Femur (tissue), 1 donor: ENCODE measurements around the gene IQGAP2.
"Not testable (repeated sequence)": the region's sequence is repeated elsewhere in the genome, so short reads cannot be mapped to it uniquely, and the experiment has no call there.

Source experiments
- DNase-seq: peaks from one replicate; pipeline ENCODE4 v3.0.0-alpha.2; 2017

Gene IQGAP2

DNA sequence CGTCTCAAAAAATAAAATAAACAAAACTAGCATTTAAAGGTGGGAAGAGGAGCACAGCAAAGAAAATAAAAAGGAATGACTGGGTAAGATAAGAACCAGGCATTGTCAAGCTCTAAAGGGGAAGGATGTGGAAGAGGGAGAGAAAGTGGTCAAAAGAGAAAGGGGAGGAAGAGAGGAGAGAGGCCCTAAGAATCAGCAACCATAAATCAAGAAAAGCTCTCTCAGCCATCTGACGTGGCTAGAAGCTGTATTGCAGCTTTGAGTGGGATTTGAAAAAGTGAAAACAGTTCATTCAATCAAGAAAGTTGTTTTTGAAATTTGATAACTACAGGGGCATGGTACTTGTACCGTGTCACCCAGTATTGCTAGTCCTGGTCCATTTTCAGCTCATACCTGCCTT is 267.4 kb downstream of the IQGAP2 start:
- DNase-seq, result no peak

- DNase-seq, result no peak
Measured at GRCh38 chr5:76672242-76672641, 269.2 kb downstream of the IQGAP2 start.

DNA sequence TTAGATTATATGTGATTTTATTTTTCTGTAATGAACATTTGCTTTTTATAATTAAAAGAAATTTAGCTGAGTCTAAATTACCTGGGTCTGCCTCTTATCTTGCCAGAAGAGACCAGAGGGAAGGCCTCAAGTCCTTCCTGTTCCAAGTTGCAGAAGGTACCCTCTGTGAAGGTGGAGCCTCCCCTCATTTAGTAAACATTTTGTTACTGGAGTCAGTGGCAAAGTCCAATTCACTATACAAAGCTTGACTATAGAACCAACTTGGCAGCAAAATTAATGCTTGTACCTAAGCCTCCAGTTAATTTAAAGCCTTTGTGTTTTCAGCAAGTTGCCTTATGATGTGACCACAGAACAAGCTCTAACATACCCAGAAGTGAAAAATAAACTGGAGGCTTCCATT is 270.0 kb downstream of the IQGAP2 start:
- no peak for DNase-seq

GRCh38 chr5:76674330-76675066 is 271.4 kb downstream of the IQGAP2 start:
- DNase-seq, result no peak

GRCh38 chr5:76675364-76675763 is 272.3 kb downstream of the IQGAP2 start:
- DNase-seq, result no peak

DNA sequence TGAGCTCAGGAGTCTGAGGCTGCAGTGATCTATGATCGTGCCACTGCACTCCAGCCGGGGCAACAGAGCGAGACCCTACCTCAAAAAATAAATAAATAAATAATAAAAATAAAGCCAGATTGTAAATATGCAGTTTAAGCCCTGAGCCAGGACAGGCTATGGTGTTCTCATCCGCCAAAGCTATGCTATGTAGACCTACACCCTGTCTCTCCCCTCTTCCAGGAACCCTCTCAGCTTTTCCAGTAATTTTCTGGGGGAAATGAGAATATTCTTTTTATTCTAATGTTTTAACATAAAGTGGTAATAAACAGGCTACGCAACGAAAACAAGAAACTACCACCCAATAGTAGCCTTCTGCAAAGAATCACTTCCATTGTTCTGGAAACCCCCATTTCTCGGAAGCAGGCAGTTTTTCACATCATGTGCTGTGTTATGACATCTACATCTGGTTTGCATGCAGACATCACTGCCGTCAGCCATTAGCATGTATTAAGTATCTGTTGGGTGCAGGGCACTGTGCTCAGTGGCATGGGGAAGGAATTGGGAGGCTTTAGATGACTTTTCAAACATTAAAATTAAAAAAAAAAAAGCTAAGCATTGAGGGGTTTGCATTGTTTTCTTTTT is 274.9 kb downstream of the IQGAP2 start:
- no peak for DNase-seq

DNA sequence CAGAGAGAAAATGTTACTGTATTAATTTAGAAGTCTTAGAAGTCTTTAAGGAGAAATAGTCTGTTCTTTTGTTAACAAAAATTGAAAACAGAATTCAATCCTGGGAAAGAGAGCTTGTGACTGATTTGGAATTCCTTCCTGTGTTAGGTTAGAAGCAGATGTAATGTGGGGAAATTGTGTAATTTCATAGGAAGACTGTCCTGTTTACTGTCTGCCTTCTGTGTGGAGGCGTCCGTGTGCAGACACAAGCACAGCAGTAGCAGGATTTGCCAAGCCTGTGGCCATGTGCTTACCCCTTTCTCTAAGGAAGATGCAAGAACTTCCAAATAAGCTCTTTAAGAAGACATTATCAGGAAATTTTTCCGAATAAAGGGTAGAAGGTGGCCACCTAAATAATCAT is 276.1 kb downstream of the IQGAP2 start:
- no peak for DNase-seq

DNA sequence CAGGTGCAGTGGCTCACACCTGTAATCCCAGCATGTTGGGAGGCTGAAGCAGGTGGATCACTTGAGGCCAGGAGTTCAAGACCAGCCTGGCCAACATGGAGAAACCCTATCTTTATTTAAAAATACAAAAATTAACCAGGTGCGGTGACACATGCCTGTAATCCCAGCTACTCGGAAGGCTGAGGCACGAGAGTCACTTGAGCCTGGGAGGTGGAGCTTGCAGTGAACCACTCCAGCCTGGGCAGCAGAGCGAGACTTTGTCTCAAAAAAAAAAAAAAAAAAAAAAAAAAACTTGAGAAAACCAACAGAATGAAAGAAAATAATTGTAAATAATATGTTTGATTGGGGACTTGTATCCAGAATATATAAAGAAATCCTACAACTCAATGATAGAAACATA is 277.7 kb downstream of the IQGAP2 start:
- not testable (repeated sequence) for DNase-seq

GRCh38 chr5:76681287-76681686 is 278.2 kb downstream of the IQGAP2 start:
- DNase-seq, result no peak

DNA sequence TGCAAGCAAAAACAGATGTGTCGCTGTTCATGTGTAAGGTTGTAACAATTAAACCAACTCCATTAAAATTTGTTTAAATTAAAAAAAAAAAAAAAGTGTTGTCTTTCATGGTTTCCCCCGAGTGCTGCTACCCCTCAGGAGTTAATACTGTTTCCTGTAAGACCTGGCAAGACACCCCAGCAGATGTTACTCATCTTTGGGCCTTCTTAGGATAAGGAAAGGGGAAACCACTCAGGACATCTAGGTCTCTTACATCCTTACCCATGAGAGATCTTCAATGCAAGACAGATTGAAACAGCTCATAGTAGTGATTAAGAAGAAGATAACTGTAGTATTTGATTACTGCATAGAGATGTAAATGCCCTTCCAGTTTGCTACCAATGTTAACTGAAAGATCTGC is 279.3 kb downstream of the IQGAP2 start:
- no peak for DNase-seq

DNA sequence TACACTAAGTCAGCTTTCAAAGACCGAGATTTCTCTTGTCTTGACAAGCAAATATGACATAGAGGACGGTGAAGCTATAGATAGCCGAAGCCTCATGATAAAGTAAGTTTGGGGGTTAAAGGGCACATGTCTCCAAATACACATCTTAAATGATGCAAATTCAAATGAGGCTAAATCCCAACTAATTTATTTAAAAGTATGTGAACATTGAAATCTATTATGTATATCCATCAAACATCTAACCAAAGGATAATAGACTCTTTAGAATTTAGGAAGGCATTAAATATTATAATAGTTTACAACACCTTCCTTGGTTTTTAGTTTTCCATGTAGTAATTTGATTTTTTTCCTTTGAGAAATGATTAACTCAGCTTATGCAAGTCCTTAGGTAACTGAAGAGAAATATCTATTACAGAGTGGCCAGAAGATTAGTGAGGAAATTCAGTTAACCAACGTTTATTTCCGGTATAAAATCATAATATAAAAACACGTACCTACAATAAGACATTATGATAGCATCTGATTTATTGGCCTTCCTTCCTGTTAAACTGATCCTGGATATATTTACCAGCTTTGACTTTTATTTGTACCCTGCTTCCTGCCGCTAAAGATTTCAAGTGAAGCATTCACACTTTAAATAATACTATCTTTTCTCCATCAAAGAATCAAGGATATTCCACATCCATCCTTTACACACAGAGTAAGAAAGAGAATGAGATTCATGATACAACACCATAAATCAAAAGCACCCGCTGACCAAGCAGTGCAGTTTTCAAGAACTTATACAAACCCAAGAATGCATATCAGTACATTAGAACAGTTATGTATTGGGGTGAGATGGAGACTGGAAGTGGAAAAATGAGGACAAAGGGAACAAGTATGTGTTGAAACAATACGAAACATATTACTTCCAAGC is 281.0 kb downstream of the IQGAP2 start:
- no peak for DNase-seq

DNA sequence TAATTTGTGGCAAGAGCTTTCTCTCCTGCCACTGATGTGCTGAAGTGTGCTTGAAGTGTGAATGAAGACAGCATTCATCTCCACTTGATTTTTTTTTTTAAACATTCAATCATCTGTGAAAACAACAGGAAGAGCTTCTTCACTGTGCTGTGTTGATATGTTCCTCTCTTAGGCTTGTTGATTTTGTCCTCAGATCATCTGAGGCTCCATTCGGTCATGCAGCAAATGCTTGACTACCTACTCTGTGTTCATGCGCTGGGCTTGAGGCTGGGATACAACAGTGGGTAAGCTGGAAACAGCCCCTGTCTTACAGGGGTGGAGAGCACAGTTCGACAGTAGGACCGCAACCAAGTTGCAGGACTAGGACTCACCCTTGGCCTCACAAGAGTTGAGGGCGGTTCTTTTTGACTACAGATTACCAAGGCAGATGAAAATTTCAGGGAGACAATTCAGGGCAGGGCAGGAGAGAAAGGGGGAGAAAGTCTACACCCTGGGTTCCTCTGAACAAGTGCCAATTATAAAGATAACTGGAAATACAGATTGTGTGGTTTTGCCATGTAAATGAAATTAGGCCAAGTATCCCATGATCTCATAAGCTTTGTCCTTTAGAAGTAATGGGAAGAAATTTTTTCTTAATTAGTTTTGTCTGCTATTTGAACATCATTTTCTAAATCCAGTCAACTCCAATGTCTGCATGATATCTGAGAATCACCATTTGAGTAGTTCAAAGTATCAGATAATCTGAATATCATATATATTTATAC is 281.9 kb downstream of the IQGAP2 start:
- DNase-seq, result no peak

DNA sequence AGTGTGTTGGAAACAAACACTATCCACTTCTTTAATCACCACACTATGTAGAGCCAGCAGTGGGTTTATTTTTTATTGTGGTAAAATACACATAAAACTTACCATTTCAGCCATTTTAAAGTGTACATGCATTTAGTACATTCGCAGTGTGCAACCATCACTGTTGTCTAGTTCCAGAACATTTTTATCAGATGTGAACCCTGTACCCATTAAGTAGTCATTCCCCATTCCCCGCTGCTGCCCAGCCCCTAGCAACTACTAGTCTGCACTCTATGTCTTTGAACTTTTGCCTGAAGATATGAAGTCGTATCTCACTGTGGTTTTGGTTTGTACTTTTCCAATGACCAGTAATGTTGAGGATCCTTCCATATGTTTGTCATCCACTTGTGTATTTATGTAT is 282.6 kb downstream of the IQGAP2 start:
- DNase-seq, result no peak

DNA sequence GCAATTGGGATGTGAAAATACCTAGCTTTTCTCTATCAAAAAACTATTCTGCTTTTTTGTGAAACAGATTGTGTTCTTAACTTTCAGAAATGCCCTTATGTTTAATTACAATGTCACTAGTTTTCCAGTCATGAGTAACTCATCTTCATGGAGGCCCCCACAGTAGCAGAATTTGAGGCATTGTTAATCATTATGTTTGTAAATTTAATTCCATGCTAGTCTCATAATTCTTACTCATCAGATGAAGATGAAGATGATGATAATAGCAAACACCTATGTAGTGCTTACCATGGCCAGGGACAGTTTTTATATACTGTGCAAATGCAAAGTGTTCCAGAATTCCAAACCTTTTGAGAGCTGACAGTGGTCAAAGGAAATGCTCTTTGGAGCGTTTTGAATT is 285.1 kb downstream of the IQGAP2 start:
- no peak for DNase-seq

- DNase-seq, result no peak
Measured at GRCh38 chr5:76688836-76689235, 285.8 kb downstream of the IQGAP2 start.

DNA sequence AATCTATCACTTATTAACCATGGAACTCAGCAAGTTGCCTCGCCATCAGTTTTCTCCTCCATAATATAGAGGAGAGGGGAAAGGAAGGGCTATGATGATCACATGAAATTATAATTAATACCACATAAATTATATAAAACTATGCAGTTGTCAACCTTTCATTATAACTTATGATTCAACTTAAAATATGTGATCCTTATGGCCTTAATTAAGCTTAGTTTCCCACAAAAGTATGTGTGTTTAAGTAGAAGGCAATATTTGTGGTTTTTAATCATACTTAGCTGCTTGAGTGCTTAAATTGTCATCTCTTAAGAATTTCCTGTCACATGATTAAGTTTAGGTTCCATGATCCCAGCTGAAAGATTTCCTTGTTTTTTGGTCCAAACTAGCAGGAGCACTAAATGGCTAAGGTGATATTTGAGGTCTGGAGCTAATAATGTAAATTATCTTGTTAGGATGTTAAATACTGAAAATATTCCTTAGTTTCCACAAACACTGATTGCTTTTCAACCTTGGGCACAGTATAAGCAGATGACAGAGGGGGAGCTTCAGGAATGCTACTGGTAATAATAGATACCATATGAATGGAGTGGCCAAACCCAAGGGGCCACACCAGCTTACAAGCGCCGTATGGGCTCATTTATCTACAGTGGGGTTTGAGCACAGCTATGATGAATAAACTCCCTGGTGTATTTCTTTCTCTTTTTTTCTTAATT is 286.4 kb downstream of the IQGAP2 start:
- DNase-seq, result no peak

DNA sequence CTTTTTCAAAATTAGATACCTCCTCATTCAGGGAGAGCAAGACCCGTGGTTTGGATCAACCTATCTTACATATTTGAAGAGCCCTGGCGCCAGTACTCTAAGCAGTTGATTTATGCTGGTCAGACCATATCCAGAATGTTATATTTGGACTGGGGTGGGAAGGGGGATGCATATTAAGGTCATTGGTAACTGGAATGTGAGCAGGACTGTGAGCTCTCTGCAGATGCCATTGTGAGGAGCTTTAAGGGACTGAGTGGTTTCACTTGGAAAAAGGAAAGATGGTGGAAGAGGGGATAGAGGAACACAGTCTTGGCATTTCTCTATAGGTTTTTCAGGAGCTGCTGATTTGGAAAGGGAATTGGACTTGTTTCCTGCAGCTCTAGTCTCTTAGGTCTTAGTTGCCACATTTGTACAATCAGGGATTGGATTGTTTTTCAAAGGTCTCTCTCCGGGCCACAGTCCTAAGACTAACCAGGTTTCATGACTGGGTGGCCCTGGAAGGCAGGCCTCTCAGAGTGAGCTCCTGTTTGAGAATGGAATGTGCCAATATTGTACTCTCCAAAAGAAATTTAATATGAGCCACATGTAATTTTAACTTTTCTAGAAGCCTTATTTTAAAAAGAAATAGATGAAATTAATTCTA is 287.1 kb downstream of the IQGAP2 start:
- no peak for DNase-seq

GRCh38 chr5:76690704-76691466 is 287.8 kb downstream of the IQGAP2 start:
- peak; percentile 25 for DNase-seq

- peak; percentile 42 for DNase-seq
Measured at GRCh38 chr5:76691467-76692273, 288.6 kb downstream of the IQGAP2 start.

DNA sequence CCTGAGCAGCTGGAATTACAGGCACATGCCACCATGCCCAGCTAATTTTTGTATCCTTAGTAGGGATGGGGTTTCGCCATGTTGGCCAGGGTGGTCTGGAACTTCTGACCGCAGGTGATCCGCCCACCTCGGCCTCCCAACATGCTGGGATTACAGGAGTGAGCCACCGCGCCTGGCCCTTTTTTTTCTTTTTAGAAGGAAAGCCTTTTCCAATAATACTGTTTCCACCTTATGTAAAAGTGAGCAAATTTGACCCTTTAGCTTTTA is 289.1 kb downstream of the IQGAP2 start:
- DNase-seq, result no peak
